ENCODE measurements around the gene TSPOAP1. TPM values are rescaled to one million over a fixed set of nuclear protein-coding genes. Genes with fewer than 3 reads are reported as not detected.

Gene TSPOAP1
- total RNA-seq, 4 donors from 2014 or later, result 0.72 to 1.6 (median 1.0) TPM

GRCh38 chr17:58279016-58279711 lies 49.4 kb downstream of the TSPOAP1 start:
- peak overlapping the region in 2 of 4 donors; percentile 9 to 40 for H3K27ac ChIP-seq
- ATAC-seq, result peak; percentile 60 to 84
- H3K9me3 ChIP-seq, result no peaks in the 10 kb centered on the region
- no peaks in the 10 kb centered on the region for H3K36me3 ChIP-seq
- no peaks in the 10 kb centered on the region for H3K4me1 ChIP-seq
- in situ Hi-C loops (cut with MboI; ENCODE audit: low sequenced_read_pairs in 4 of 4), result no loop called here
- H3K27me3 ChIP-seq, result no peaks in the 10 kb centered on the region
- DNase-seq, result peak in 1 of 2 donors; percentile 45
- peak overlapping the region; percentile 28 to 47 (median 36) for H3K4me3 ChIP-seq
- intact Hi-C loops (cut with DNase I; ENCODE audit: low total_unique reads), result no loop called here
- TF ChIP-seq POLR2A (IDR thresholded peaks at IDR 0.05) (peak in 1 of 2 donors; percentile 7), CTCF (IDR thresholded peaks at IDR 0.05 in 4 of 5, conservative IDR thresholded peaks at IDR 0.05 in 1 of 5) (no peak)

GRCh38 chr17:58278661-58279015 lies 50.0 kb downstream of the TSPOAP1 start:
- in situ Hi-C loops (cut with MboI; ENCODE audit: low sequenced_read_pairs in 4 of 4) (no loop called here), intact Hi-C loops (cut with DNase I; ENCODE audit: low total_unique reads) (no loop called here)
- TF ChIP-seq CTCF (IDR thresholded peaks at IDR 0.05 in 4 of 5, conservative IDR thresholded peaks at IDR 0.05 in 1 of 5) (no peak), POLR2A (IDR thresholded peaks at IDR 0.05) (no peak)
- ATAC-seq (peak; percentile 40 to 57), DNase-seq (peak in 1 of 2 donors; percentile 27)
- no peaks in the 10 kb centered on the region for H3K9me3 ChIP-seq
- no peaks in the 10 kb centered on the region for H3K27me3 ChIP-seq
- peak overlapping the region in 2 of 4 donors; percentile 9 to 40 for H3K27ac ChIP-seq
- no peaks in the 10 kb centered on the region for H3K4me1 ChIP-seq
- H3K36me3 ChIP-seq, result no peaks in the 10 kb centered on the region
- H3K4me3 ChIP-seq, result peak overlapping the region; percentile 28 to 47 (median 36)

- Histone ChIP-seq H3K4me3 (no peak overlapping the region), H3K27ac (no peak overlapping the region), H3K36me3 (no peaks in the 10 kb centered on the region), H3K9me3 (no peaks in the 10 kb centered on the region), H3K27me3 (no peaks in the 10 kb centered on the region), H3K4me1 (no peaks in the 10 kb centered on the region)
- DNase-seq, result no peak
- ATAC-seq, result peak in 1 of 2 donors; percentile 16
- TF ChIP-seq CTCF (IDR thresholded peaks at IDR 0.05 in 4 of 5, conservative IDR thresholded peaks at IDR 0.05 in 1 of 5) (no peak), POLR2A (IDR thresholded peaks at IDR 0.05) (no peak)
- intact Hi-C loops (cut with DNase I; ENCODE audit: low total_unique reads), result no loop called here
- in situ Hi-C loops (cut with MboI; ENCODE audit: low sequenced_read_pairs in 4 of 4), result no loop called here
These were observed 50.6 kb downstream of the TSPOAP1 start for GRCh38 chr17:58277802-58278595.

DNA sequence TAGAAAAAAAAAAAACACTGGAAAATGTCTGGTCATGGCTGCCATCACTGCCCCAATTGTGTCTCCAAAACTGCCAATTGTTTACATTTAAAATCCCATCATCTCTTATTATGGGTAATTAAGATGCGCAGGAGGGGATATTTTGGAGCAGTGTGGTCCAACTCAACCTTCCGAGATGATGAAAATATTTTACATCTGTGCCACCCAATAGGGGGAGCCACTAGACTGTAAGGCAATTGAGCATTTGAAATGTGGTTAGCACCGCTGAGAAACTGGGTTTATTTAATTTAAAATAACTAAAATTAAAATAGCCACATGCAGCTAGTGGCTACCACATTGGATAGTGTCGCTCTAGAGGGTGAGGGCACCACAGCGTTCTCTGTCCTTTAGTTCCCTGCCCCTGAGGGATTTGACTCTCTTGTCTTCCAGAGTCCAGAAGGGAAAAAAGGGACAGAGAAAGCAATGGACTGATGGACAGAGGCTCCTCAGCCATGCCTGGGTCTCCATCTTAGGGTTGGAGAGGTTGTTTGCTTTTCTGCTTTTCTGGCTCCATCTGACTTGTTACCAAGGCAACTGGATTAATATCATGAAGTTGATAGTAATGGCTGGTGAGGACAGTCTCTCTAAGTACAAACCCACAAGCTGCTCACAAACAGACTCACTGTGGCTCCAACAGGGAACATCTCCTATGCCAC lies 51.3 kb downstream of the TSPOAP1 start:
- in situ Hi-C loops (cut with MboI; ENCODE audit: low sequenced_read_pairs in 4 of 4), result no loop called here

More for the DNA sequence above, 51.3 kb downstream of the TSPOAP1 start:
- no peaks in the 10 kb centered on the region for H3K36me3 ChIP-seq
- intact Hi-C loops (cut with DNase I; ENCODE audit: low total_unique reads), result no loop called here
- H3K9me3 ChIP-seq, result no peaks in the 10 kb centered on the region
- ATAC-seq (no peak), DNase-seq (no peak)
- H3K27ac ChIP-seq, result no peak overlapping the region
- TF ChIP-seq POLR2A (IDR thresholded peaks at IDR 0.05), result no peak
- no peak for TF ChIP-seq CTCF (IDR thresholded peaks at IDR 0.05 in 4 of 5, conservative IDR thresholded peaks at IDR 0.05 in 1 of 5)
- H3K4me3 ChIP-seq, result no peak overlapping the region
- H3K4me1 ChIP-seq, result no peaks in the 10 kb centered on the region
- H3K27me3 ChIP-seq, result no peaks in the 10 kb centered on the region

Data from gastrocnemius medialis (tissue), 4 donors.